Medulla oblongata (tissue), 1 donor: ENCODE results near the gene RAD17.

Source experiments
- DNase-seq: peaks from one replicate; pipeline ENCODE4 v3.0.0-alpha.2; 2015; ENCODE audit errors: extremely low spot score

The RAD17 gene

GRCh38 chr5:69462170-69462569 is 92.6 kb downstream of the RAD17 start:
- DNase-seq, result no peak
